Ectodermal cell (in vitro differentiated cells): Measurements from ENCODE around the gene SLC6A9.
A peak's percentile ranks its signal among the peaks of the same experiment; 100 is the strongest.

Experiments
- H3K27ac ChIP-seq: 2 replicates; pipeline ENCODE4 v1.7.0; 2013; ENCODE audit warnings: mild to moderate bottlenecking, low read depth, low read length; ENCODE audit not compliant: insufficient read depth, poor library complexity, severe bottlenecking
- H3K27me3 ChIP-seq: 2 replicates; pipeline ENCODE4 v1.7.0; 2013; ENCODE audit warnings: mild to moderate bottlenecking, low read length; ENCODE audit not compliant: insufficient read depth, control insufficient read depth, poor library complexity, severe bottlenecking
- H3K36me3 ChIP-seq: one replicate; pipeline ENCODE4 v1.7.0; 2013; ENCODE audit warnings: low read length; ENCODE audit not compliant: control insufficient read depth, insufficient read depth
- H3K4me1 ChIP-seq: one replicate; pipeline ENCODE4 v1.7.0; 2013; ENCODE audit warnings: low read length; ENCODE audit not compliant: control insufficient read depth, insufficient read depth
- H3K4me3 ChIP-seq: 2 replicates; pipeline ENCODE4 v1.7.0; 2013; ENCODE audit warnings: low read depth, low read length, control low read depth; ENCODE audit not compliant: insufficient read depth
- H3K9me3 ChIP-seq: 2 replicates; pipeline ENCODE4 v1.7.0; 2013; ENCODE audit warnings: mild to moderate bottlenecking, low read length, moderate library complexity; ENCODE audit not compliant: control insufficient read depth
- WGBS, 2 experiments: methylation state at CpG; one replicate each; pipeline ENCODE4 v1.1.7; 2013; ENCODE audit warnings: missing lambda C conversion rate in 2 of 2; 5-methylcytosine and 5-hydroxymethylcytosine counted together

SLC6A9 gene

GRCh38 chr1:44008259-44008658 lies 23.0 kb downstream of the SLC6A9 start:
- H3K9me3 ChIP-seq: no peaks in the 10 kb centered on the region
- no peak overlapping the region for H3K4me3 ChIP-seq
- H3K4me1 ChIP-seq: no peaks in the 10 kb centered on the region
- H3K27ac ChIP-seq: no peak overlapping the region
- 96 to 98% methylated on average over 11 to 12 of the region's 12 CpGs for WGBS, 2 experiments
- H3K36me3 ChIP-seq: no peaks in the 10 kb centered on the region
- no peaks in the 10 kb centered on the region for H3K27me3 ChIP-seq

GRCh38 chr1:44002606-44003157 lies 28.6 kb downstream of the SLC6A9 start:
- Histone ChIP-seq H3K4me1 (no peaks in the 10 kb centered on the region), H3K4me3 (no peak overlapping the region), H3K9me3 (no peaks in the 10 kb centered on the region), H3K36me3 (peaks cover 11% of the 10 kb centered on the region), H3K27ac (no peak overlapping the region), H3K27me3 (no peaks in the 10 kb centered on the region)
- WGBS, 2 experiments: 90% methylated on average over 14 of the region's 14 CpGs

GRCh38 chr1:44002165-44002564 lies 29.1 kb downstream of the SLC6A9 start:
- Histone ChIP-seq H3K9me3 (no peaks in the 10 kb centered on the region), H3K27me3 (no peaks in the 10 kb centered on the region), H3K4me1 (peaks cover 4% of the 10 kb centered on the region), H3K4me3 (no peak overlapping the region), H3K27ac (no peak overlapping the region), H3K36me3 (peaks cover 11% of the 10 kb centered on the region)
- 93 to 94% methylated on average over 8 of the region's 8 CpGs for WGBS, 2 experiments

- peaks cover 17% of the 10 kb centered on the region for H3K4me1 ChIP-seq
- H3K27me3 ChIP-seq: no peaks in the 10 kb centered on the region
- H3K4me3 ChIP-seq: no peak overlapping the region
- 91% methylated on average over 8 of the region's 8 CpGs for WGBS, 2 experiments
- H3K27ac ChIP-seq: no peak overlapping the region
- H3K9me3 ChIP-seq: no peaks in the 10 kb centered on the region
- peaks cover 11% of the 10 kb centered on the region for H3K36me3 ChIP-seq
Measured at GRCh38 chr1:44000122-44000665, 31.1 kb downstream of the SLC6A9 start.

- 94 to 95% methylated on average over 8 of the region's 8 CpGs for WGBS, 2 experiments
Measured at GRCh38 chr1:43999455-43999854, 31.8 kb downstream of the SLC6A9 start.

GRCh38 chr1:43998000-43998378 lies 33.3 kb downstream of the SLC6A9 start:
- H3K9me3 ChIP-seq: no peaks in the 10 kb centered on the region
- H3K36me3 ChIP-seq: peaks cover 11% of the 10 kb centered on the region
- no peak overlapping the region for H3K27ac ChIP-seq
- H3K4me1 ChIP-seq: peaks cover 17% of the 10 kb centered on the region
- WGBS, 2 experiments: 93 to 95% methylated on average over 11 of the region's 11 CpGs
- no peaks in the 10 kb centered on the region for H3K27me3 ChIP-seq
- H3K4me3 ChIP-seq: no peak overlapping the region

More at GRCh38 chr1:43999455-43999854, 31.8 kb downstream of the SLC6A9 start:
- H3K27me3 ChIP-seq: no peaks in the 10 kb centered on the region
- H3K4me3 ChIP-seq: no peak overlapping the region
- peaks cover 11% of the 10 kb centered on the region for H3K36me3 ChIP-seq
- H3K27ac ChIP-seq: no peak overlapping the region
- no peaks in the 10 kb centered on the region for H3K9me3 ChIP-seq
- peaks cover 17% of the 10 kb centered on the region for H3K4me1 ChIP-seq

- Histone ChIP-seq H3K9me3 (no peaks in the 10 kb centered on the region), H3K4me3 (no peak overlapping the region), H3K27ac (no peak overlapping the region), H3K36me3 (peaks cover 11% of the 10 kb centered on the region), H3K4me1 (peaks cover 17% of the 10 kb centered on the region), H3K27me3 (peaks cover 2% of the 10 kb centered on the region)
- WGBS, 2 experiments: 92 to 93% methylated on average over 22 of the region's 22 CpGs
Measured at GRCh38 chr1:43997295-43997999, 33.8 kb downstream of the SLC6A9 start.

GRCh38 chr1:43996733-43997115 lies 34.5 kb downstream of the SLC6A9 start:
- Histone ChIP-seq H3K27me3 (peaks cover 5% of the 10 kb centered on the region), H3K27ac (peak overlapping the region; percentile 67), H3K4me3 (no peak overlapping the region), H3K9me3 (no peaks in the 10 kb centered on the region), H3K36me3 (peaks cover 11% of the 10 kb centered on the region), H3K4me1 (peaks cover 17% of the 10 kb centered on the region)
- WGBS, 2 experiments: 87 to 89% methylated on average over 6 of the region's 6 CpGs

- Histone ChIP-seq H3K27me3 (peaks cover 5% of the 10 kb centered on the region), H3K27ac (peak overlapping the region; percentile 67), H3K4me1 (peaks cover 18% of the 10 kb centered on the region), H3K36me3 (peaks cover 11% of the 10 kb centered on the region), H3K9me3 (no peaks in the 10 kb centered on the region), H3K4me3 (no peak overlapping the region)
- WGBS, 2 experiments: 84 to 88% methylated on average over 21 of the region's 21 CpGs
Measured at GRCh38 chr1:43995984-43996732, 35.1 kb downstream of the SLC6A9 start.
